ENCODE data around the gene TET3. TPM values are rescaled to one million over a fixed set of nuclear protein-coding genes. Genes with fewer than 3 reads are reported as not detected.

The TET3 gene
- total and polyA plus RNA-seq, 2 experiments from 2014 or later, result 3.6 to 19.9 TPM

DNA sequence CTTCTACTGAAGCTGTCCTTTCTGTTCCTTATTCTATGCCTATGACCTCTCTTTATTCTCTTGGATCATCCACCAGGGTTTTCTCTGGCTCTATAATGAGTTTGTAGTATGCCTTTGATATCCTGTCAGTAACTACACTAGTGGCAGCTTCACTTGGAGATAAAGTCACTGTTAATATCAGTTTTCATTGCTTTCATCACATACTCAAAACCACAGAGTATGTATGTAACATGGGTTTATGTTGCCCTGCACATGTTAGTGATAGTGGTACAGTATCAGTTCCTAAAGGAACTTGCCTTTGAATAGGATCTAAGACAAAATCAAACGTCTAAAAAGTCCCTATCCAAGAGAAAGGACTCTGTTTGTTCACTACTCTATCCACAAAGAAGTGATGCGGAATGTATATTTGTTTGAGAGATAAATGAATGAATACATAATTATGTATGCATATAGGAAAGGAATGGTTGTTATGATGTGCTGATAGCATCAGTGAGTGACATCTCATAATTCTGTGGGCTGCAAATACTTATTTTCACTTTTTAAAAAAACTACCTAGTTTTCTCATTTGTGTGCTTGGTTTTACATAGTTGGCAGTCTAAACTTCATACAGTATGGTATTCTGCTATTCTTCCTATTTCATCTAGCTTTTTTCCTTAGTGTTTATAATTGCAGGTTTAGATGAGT is 45.1 kb downstream of the TET3 start:
- H3K9me3 Mint-ChIP-seq, result peaks cover 11% of the 10 kb centered on the region; the same call in 2 of the 3 replicates
- H3K79me2 ChIP-seq (replicated peaks; ENCODE audit: insufficient read depth), result peaks cover 85% of the 10 kb centered on the region

More for the DNA sequence above, 45.1 kb downstream of the TET3 start:
- Histone ChIP-seq H3K4me3 (no peak overlapping the region), H3K9me2 (ENCODE audit: insufficient read depth) (0 out of 2 replicates have a peak, but pooled peaks cover 2% of the 10 kb centered on the region), H3K27ac (ENCODE audit: low read depth) (no peak overlapping the region), H3K4me2 (peak overlapping the region; percentile 67; the same call in 1 of the 2 replicates), H3F3A (replicated peaks; ENCODE audit: low read depth) (peaks cover 13% of the 10 kb centered on the region; the same call in 1 of the 2 replicates), H2AFZ (no peak overlapping the region), H3K4me1 (ENCODE audit: insufficient read depth) (peaks cover 50% of the 10 kb centered on the region), H3K36me3 (ENCODE audit: insufficient read depth) (peaks cover 6% of the 10 kb centered on the region; the same call in 1 of the 2 replicates), H4K20me1 (replicated peaks; ENCODE audit: insufficient read depth) (peaks cover 25% of the 10 kb centered on the region), H3K27me3 (ENCODE audit: insufficient read depth) (no peaks in the 10 kb centered on the region)
- peaks cover 10% of the 10 kb centered on the region for H3K27me3 Mint-ChIP-seq (ENCODE audit: insufficient read depth, low read depth, poor library complexity)
- TF ChIP-seq CREB1 (CRISPR knock-in tag; IDR thresholded peaks at IDR 0.05; ENCODE audit: low read depth) (no peak), ZNF114 (CRISPR knock-in tag; IDR thresholded peaks at IDR 0.05) (no peak), JUNB (IDR thresholded peaks at IDR 0.05; ENCODE audit: unreplicated experiment) (no peak), EZH2 (IDR thresholded peaks at IDR 0.05; ENCODE audit: low read depth, unreplicated experiment) (no peak), CTCF (conservative IDR thresholded peaks at IDR 0.05; ENCODE audit: low read depth in 2 of 2) (no peak), EZH2phosphoT487 (IDR thresholded peaks at IDR 0.05; ENCODE audit: unreplicated experiment) (no peak), POLR2AphosphoS5 (IDR thresholded peaks at IDR 0.05; ENCODE audit: low read depth) (no peak)
- TF ChIP-seq, protein P1, sequence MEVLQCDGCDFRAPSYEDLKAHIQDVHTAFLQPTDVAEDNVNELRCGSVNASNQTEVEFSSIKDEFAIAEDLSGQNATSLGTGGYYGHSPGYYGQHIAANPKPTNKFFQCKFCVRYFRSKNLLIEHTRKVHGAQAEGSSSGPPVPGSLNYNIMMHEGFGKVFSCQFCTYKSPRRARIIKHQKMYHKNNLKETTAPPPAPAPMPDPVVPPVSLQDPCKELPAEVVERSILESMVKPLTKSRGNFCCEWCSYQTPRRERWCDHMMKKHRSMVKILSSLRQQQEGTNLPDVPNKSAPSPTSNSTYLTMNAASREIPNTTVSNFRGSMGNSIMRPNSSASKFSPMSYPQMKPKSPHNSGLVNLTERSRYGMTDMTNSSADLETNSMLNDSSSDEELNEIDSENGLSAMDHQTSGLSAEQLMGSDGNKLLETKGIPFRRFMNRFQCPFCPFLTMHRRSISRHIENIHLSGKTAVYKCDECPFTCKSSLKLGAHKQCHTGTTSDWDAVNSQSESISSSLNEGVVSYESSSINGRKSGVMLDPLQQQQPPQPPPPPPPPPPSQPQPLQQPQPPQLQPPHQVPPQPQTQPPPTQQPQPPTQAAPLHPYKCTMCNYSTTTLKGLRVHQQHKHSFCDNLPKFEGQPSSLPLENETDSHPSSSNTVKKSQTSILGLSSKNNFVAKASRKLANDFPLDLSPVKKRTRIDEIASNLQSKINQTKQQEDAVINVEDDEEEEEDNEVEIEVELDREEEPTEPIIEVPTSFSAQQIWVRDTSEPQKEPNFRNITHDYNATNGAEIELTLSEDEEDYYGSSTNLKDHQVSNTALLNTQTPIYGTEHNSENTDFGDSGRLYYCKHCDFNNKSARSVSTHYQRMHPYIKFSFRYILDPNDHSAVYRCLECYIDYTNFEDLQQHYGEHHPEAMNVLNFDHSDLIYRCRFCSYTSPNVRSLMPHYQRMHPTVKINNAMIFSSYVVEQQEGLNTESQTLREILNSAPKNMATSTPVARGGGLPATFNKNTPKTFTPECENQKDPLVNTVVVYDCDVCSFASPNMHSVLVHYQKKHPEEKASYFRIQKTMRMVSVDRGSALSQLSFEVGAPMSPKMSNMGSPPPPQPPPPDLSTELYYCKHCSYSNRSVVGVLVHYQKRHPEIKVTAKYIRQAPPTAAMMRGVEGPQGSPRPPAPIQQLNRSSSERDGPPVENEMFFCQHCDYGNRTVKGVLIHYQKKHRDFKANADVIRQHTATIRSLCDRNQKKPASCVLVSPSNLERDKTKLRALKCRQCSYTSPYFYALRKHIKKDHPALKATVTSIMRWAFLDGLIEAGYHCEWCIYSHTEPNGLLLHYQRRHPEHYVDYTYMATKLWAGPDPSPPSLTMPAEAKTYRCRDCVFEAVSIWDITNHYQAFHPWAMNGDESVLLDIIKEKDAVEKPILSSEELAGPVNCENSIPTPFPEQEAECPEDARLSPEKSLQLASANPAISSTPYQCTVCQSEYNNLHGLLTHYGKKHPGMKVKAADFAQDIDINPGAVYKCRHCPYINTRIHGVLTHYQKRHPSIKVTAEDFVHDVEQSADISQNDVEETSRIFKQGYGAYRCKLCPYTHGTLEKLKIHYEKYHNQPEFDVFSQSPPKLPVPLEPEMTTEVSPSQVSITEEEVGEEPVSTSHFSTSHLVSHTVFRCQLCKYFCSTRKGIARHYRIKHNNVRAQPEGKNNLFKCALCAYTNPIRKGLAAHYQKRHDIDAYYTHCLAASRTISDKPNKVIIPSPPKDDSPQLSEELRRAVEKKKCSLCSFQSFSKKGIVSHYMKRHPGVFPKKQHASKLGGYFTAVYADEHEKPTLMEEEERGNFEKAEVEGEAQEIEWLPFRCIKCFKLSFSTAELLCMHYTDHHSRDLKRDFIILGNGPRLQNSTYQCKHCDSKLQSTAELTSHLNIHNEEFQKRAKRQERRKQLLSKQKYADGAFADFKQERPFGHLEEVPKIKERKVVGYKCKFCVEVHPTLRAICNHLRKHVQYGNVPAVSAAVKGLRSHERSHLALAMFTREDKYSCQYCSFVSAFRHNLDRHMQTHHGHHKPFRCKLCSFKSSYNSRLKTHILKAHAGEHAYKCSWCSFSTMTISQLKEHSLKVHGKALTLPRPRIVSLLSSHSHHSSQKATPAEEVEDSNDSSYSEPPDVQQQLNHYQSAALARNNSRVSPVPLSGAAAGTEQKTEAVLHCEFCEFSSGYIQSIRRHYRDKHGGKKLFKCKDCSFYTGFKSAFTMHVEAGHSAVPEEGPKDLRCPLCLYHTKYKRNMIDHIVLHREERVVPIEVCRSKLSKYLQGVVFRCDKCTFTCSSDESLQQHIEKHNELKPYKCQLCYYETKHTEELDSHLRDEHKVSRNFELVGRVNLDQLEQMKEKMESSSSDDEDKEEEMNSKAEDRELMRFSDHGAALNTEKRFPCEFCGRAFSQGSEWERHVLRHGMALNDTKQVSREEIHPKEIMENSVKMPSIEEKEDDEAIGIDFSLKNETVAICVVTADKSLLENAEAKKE (CRISPR knock-in tag; IDR thresholded peaks at IDR 0.05), result no peak
- TF ChIP-seq, protein P2, sequence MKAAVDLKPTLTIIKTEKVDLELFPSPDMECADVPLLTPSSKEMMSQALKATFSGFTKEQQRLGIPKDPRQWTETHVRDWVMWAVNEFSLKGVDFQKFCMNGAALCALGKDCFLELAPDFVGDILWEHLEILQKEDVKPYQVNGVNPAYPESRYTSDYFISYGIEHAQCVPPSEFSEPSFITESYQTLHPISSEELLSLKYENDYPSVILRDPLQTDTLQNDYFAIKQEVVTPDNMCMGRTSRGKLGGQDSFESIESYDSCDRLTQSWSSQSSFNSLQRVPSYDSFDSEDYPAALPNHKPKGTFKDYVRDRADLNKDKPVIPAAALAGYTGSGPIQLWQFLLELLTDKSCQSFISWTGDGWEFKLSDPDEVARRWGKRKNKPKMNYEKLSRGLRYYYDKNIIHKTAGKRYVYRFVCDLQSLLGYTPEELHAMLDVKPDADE (IDR thresholded peaks at IDR 0.05), result no peak
- peaks cover 13% of the 10 kb centered on the region for H3K36me3 Mint-ChIP-seq (ENCODE audit: low read depth)
- peaks cover 54% of the 10 kb centered on the region for H3K4me1 Mint-ChIP-seq
- no peak overlapping the region for H3K27ac Mint-ChIP-seq
- no peak for DNase-seq (ENCODE audit: low spot score)
- H3K4me3 Mint-ChIP-seq, result no peak overlapping the region
- ATAC-seq, result no peak
